ENCODE measurements around the gene CLCN1. TPM values are rescaled to one million over a fixed set of nuclear protein-coding genes. Genes with fewer than 3 reads are reported as not detected.
"Not testable (repeated sequence)": the region's sequence is repeated elsewhere in the genome, so short reads cannot be mapped to it uniquely, and the experiment has no call there.

Gene CLCN1
- 0.68 TPM for total RNA-seq

GRCh38 chr7:143315776-143316175 lies at the start of gene CLCN1:
CLCN1 (plus strand) TSS chr7:143316111; CDS start chr7:143316213, 102 bp downstream.
- no peak for ATAC-seq

DNA sequence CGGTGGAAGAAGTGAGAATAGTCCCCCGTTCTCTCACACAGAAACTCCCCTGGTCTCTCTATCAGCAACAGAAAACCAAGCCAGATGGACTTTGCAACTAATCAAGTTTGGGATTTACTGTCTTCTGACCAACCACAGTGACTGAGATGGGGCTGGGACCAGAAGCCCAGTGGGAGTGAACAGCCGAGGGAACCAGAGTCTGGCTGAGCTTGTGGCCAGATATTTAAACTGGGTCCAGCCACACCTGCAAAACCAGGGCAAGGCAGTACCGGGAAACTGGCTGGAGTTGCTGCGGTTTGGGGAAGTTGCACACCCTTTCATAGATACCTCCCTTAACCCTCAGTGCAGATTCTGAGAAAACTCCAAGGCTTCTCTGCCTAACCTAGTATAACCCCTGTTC lies 46.7 kb upstream of the CLCN1 start:
- ATAC-seq: peak; percentile 31

DNA sequence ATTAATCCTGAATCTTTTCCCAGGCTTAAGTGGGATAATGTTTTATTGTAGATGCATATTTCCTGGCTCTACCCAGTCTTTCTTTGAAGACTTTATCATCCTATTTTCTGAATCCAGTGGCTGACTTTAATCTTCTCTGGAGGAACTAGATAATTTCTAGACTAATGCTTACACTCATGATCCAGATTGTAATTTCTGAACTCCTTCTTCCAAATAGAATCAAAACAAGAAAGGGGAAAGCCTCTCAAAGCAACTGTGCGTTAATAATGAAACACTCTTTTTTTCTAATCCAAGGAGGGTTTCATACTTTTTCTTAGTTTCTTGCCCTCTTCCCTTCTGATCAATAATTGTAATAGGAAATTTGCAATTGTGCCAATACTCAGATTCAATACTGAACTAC lies 44.7 kb upstream of the CLCN1 start:
- no peak for ATAC-seq

DNA sequence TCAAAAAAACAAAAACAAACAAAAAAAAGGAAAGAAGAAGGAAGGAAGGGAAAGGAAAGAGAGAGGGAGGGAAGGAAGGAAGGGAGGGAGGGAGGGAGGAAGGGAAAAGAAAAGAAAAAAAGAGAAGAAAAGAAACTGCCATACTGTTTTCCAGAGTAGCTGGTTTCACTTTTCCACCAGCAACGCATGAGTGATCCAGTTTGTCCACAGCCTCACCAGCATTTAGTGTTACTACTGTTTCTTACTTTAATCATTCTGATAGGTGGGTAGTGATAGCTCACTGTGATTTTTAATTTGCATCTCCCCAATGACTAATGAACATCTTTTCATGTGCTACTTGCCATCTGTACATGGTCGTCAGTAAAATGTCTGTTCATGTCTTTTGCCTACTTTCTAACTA lies 43.0 kb upstream of the CLCN1 start:
- no peak for ATAC-seq

DNA sequence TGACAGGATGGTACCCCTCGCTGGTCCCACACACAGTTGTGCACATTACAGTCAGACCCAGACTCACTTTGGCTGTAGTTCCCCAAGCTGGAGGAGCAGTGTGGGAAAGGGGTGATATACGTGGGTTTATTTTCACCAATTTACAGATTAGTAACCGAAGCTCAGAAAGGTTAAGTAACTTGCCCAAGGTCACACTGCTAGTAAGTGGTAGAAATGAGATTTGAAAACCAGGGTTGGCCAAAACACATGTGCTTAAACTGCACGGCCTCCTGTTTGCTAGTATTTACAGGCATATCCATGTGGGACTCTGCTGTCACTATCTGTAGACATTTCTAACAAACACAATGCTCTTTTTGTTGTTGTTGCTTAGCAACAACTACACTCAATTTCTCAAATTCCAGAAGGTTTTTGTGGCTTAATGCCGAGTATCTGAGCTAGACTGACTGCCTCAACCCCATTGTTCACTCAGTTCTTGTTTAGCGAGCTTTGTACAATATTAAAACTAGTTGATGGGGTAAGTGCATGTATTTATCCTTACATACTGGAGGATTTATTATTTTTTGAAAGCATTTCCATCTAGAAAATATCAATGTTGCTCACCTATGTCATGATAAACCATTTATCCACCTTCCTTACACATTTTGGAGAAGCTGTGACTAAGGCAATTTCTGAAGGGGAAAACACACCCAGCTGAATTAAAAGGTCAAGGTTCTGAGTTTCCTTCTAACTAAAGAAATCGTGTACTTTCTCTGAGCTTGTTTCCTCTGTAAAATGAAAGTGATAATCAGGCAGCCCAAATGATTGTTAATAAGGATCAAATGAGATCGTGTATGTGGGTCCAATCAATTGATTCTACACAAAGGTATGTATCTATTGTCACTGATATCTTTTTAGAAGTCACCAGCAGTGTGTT lies 36.5 kb upstream of the CLCN1 start:
- ATAC-seq: peak; percentile 70

- no peak for ATAC-seq
Measured at GRCh38 chr7:143280160-143280559, 35.8 kb upstream of the CLCN1 start.

DNA sequence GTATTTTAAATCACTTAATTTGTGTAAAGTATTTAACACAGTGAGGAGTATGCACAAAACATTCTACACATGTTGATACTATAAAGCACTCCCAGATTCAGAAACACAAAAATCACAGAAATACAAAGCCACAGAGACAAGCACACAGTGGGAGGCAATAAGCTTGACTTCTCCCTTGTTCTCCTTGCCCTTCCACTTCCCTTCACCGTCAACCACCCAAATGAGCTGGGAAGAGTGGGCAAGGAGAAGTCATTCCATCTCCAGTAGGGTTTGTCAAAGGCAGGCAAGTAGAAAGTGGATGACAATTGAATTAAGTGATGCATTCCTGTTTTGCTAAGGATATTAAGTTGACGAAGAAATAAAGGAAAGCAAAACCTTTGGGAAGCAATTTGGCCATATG lies 35.3 kb upstream of the CLCN1 start:
- no peak for ATAC-seq

DNA sequence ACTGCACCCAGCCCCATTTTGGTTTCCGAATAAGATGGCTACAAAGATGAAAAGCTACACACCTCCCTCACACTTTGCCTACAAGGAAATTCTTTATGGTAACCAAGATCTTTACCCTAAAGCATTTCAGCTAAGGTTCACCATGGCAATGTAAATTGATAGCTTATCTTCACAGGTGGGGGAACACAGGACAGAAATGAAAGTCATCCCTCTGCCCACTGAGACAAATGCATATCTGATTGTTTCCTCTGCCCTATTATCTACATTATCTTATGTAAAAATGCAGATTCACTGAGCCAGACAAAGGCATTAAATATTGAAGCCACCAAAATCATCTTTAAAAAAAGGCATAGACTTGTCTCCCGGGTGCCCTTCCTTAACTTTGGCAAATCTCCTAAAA lies 34.4 kb upstream of the CLCN1 start:
- ATAC-seq: no peak

- ATAC-seq: no peak
Measured at GRCh38 chr7:143282124-143282523, 33.8 kb upstream of the CLCN1 start.

- no peak for ATAC-seq
Measured at GRCh38 chr7:143283381-143283780, 32.5 kb upstream of the CLCN1 start.

DNA sequence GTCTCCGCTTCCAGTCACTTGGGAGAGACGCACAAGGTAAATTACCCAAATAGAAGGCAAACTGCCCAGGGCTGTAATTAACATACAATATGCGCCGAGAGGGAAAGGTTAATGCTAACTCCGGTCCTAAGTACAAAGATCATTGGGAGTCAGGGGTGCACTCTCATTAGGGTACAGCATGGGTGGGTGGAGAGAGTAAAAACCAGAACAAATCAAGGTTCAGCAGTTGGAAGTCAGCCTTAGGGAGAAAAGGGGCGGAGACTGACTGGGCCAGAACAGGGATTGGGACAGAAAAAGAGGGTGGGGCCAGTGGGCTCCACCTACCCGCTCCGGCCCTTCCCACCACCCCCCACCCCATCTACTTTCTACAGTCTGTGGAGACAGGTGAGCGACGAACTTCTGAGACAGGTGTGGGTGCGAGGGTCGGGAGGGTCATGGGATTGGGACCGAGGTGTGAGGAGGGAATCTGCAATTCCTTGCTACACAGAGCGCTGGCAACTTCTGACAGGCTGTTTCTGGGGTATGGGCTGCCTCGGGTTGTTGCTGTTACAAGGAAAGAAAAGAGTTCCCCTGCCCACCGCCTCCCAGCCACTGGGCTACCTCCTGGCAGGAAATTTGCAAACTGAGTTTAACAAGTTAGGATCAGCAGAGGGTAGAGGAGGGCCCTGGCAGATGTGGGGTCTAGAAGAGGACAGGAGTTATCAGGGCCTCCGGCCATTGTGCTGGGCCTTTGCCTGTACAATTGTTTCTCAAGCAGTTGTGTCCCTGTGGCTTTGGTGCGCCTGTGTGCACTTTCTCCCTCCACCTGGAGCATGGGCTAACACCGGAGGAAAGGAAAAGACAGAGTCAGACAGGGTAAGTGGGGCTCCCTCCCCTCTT lies 31.1 kb upstream of the CLCN1 start, which contains the start of gene TMEM139:
TMEM139 (plus strand) TSS at position 368 of the 879 bp plus-strand sequence. CDS start 1,000 bp downstream, outside the sequence.
- ATAC-seq: no peak

GRCh38 chr7:143285470-143285778 lies 30.5 kb upstream of the CLCN1 start:
- ATAC-seq: no peak

- no peak for ATAC-seq
Measured at GRCh38 chr7:143285806-143286521, 29.9 kb upstream of the CLCN1 start.

DNA sequence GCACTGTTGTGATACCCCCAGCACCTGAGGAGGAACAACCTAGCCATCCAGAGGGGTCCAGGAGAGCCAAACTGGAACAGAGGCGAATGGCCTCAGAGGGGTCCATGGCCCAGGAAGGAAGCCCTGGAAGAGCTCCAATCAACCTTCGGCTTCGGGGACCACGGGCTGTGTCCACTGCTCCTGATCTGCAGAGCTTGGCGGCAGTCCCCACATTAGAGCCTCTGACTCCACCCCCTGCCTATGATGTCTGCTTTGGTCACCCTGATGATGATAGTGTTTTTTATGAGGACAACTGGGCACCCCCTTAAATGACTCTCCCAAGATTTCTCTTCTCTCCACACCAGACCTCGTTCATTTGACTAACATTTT lies 29.4 kb upstream of the CLCN1 start:
- no peak for ATAC-seq

DNA sequence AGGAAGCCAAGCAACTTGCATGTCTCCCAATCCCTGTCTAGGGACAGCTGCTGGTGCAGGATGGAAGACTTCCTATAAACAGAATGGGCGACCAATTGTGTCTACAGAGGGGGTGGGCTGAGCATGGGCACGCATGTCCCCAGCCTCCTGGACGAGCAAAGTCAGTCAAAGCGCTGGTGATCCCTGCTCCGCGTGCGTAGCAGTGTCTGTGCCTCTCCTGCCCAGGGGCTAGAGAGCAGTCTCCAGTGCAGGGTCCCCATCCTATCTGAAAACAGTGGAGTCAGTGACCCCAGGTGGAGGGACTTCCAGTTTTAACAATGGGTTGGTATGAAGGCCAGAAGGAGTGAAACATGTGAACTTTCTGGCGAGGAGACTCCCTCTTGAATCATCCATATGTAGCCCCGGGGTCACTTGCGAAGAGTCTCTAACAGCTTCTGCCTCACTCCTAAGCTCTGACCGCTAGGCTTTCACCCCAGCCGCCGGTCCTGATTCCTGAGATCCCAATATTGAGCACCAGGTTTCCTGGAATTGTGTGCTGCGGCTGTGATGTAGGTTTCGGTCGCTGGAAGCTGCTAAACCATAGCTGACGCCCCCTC lies 28.5 kb upstream of the CLCN1 start:
- no peak for ATAC-seq

GRCh38 chr7:143287935-143288826 lies 27.7 kb upstream of the CLCN1 start, which contains the start of gene CASP2:
CASP2 (plus strand) TSS chr7:143288351; CDS start chr7:143288456, 105 bp downstream.
- ATAC-seq: peak; percentile 99

DNA sequence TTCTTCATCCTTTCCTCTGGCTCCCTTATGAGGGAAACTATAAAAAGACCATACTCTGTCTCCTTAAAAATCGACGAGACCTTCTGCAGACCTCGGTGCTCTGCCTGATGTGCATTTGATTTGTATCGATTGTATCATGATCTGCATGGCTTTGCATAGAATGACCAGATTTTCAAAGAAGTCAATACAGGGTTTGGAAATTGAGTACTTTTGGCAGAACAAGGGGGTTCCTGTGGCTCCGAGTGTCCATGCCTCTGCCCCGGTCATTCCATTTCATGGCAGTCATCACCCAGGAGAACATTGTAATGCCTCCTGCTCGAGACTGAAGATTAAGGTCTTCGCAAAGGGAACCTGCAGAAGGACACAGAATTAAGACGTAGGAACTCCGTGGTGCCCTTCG lies 27.1 kb upstream of the CLCN1 start:
- no peak for ATAC-seq

DNA sequence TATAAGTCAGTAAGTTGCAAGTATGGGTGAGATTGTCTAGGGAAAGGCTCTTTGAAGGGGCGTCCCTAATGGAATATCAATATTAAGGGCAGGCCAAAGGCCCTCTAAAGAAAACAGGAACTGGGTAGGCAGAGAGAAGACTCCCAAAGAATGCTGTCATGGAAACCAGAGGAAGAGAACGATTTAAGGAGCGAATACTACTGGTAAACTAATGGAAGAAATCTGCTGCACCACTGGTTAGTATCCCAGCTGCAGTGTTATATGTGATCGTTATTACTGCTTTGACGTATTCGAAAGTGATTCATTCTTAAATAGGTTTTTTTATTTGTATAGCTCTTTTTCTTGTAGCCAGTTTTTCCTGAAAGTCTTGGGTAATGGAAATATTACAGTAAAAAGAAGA lies 26.5 kb upstream of the CLCN1 start:
- no peak for ATAC-seq

- ATAC-seq: not testable (repeated sequence)
Measured at GRCh38 chr7:143289888-143290287, 26.0 kb upstream of the CLCN1 start.

DNA sequence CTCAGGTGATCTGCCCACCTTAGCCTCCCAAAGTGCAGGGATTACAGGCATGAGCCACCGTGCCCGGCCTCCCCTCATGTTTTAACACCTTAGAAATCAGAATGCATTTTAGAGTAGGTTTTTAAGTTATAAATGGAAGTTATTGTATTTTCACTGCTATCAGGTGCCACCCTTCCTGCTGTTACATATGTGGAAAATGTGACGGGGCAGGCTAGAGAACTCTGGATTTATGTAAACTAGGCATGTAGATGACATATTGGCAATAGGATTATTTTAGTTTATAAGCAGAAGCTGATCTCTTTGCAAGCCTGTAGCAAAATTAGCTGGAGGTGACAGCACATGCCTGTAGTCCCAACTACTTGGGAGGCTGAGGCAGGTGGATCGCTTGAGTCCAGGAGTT lies 25.6 kb upstream of the CLCN1 start:
- no peak for ATAC-seq

DNA sequence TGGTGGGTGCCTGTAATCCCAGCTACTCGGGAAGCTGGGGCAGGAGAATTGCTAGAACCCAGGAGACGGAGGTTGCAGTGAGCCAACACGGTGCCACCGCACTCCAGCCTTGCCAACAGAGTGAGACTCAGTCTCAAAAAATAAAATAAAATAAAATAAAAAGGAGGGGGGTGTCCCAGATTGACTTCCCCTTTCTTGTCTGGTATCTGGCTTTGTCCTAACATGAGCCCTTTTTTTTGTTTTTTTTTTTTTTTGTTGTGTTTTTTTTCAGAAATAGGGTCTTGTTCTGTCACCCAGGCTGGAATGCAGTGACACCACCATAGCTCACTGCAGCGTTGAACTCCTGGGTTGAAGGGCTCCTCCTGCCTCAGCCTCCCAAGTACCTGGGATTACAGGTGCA lies 23.0 kb upstream of the CLCN1 start:
- no peak for ATAC-seq
